Osteoblast (primary cell): ENCODE data around the gene VLDLR. TPM values are rescaled to one million over a fixed set of nuclear protein-coding genes. Genes with fewer than 3 reads are reported as not detected.

ENCODE experiments used
- DNase-seq: peaks from one replicate; pipeline ENCODE4 v3.0.0; 2011; ENCODE audit warnings: low spot score, mixed read lengths; ENCODE audit not compliant: insufficient read length; ENCODE audit errors: missing footprints
- H2AFZ ChIP-seq: 2 replicates; pipeline ENCODE4 v1.6.0; 2011; ENCODE audit warnings: mild to moderate bottlenecking, low read length
- H3K27ac ChIP-seq: 2 replicates; pipeline ENCODE4 v1.5.1; 2011; ENCODE audit warnings: mild to moderate bottlenecking, low read depth, low read length, moderate library complexity
- H3K27me3 ChIP-seq: 2 replicates; pipeline ENCODE4 v1.6.0; 2012; ENCODE audit warnings: mild to moderate bottlenecking, control low read depth, inconsistent platforms, low read length, moderate library complexity; ENCODE audit not compliant: insufficient read depth
- H3K36me3 ChIP-seq: 2 replicates; pipeline ENCODE4 v1.5.1; 2011; ENCODE audit warnings: mild to moderate bottlenecking, low read length, control low read depth, moderate library complexity; ENCODE audit not compliant: insufficient read depth
- H3K4me1 ChIP-seq: 2 replicates; pipeline ENCODE4 v1.5.1; 2011; ENCODE audit warnings: mild to moderate bottlenecking, low read length, control low read depth, moderate library complexity; ENCODE audit not compliant: insufficient read depth
- H3K4me2 ChIP-seq: 2 replicates; pipeline ENCODE4 v1.6.0; 2011; ENCODE audit warnings: mild to moderate bottlenecking, low read length; ENCODE audit not compliant: insufficient read depth
- H3K4me3 ChIP-seq: fragments of 200-600 bp; sonication (generic); 3 replicates; pipeline ENCODE4 v1.5.1; 2012; ENCODE audit warnings: mild to moderate bottlenecking, low read length, inconsistent platforms; ENCODE audit not compliant: insufficient read depth
- H3K79me2 ChIP-seq: 2 replicates; pipeline ENCODE4 v1.6.0; 2012; ENCODE audit warnings: mild to moderate bottlenecking, low read length, control low read depth, inconsistent platforms; ENCODE audit not compliant: insufficient read depth
- H3K9me3 ChIP-seq: 2 replicates; pipeline ENCODE4 v1.5.1; 2011; ENCODE audit warnings: low read depth, low read length, control low read depth
- H4K20me1 ChIP-seq: 2 replicates; pipeline ENCODE4 v1.6.0; 2012; ENCODE audit warnings: mild to moderate bottlenecking, low read length, control low read depth; ENCODE audit not compliant: insufficient read depth
- total RNA-seq: library from RNA; depleted of rRNA; stranded (reverse); fragments of >200 nt; gene quantifications from 2 replicates; pipeline ENCODE4 v1.2.3, GENCODE V29; 2012
- TF ChIP-seq, protein P1 (sequence below): IDR thresholded peaks from 2 replicates; pipeline ENCODE4 v1.5.1; 2011; ENCODE audit warnings: mild to moderate bottlenecking, low read depth, low read length, moderate library complexity; ENCODE audit errors: extremely low read depth

The VLDLR gene
- total RNA-seq, 1 donor = 10.1 TPM

DNA sequence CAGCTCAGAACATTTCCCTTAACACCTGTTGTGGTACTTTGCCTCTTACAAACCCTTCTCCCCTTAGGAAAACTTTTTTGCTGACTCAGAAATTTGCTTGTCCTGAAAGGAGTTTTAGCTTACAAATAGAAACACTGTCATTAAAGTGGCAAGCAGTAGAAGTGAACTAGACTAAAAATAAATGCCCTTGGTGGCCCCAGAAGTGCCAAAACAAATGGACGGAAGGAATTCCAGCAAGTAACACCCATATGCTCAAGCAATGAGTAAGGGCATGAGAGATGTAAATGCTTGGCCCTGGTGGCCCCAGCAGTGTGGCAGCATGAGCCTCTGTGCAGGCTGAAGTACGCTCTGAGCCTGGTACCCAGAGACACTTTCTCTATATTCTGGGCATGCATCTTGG, 8.6 kb downstream of the VLDLR start:
- no peaks in the 10 kb centered on the region for H3K36me3 ChIP-seq
- no peak for DNase-seq
- no peak overlapping the region for H3K4me3 ChIP-seq

DNA sequence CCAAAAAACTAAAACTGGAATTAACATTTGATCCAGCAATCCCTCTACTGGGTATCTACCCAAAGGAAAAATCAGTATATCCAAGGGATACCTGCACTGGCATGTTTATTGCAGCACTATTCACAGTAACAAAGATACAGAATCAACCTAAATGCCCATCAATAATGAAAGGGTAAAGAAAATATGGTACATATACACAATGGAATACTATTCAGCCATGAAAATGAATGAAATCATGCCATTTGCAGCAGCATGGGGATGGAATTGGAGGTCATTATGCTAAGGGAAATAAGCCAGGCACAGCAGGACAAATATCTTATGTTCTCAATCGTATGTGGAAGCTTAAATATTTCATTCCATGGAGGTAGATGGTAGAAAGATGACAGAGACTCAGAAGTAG, 9.7 kb downstream of the VLDLR start:
- DNase-seq = no peak
- no peaks in the 10 kb centered on the region for H3K9me3 ChIP-seq
- no peak overlapping the region for H3K4me3 ChIP-seq
- H3K36me3 ChIP-seq = no peaks in the 10 kb centered on the region
- no peaks in the 10 kb centered on the region for H3K27me3 ChIP-seq
- H3K4me1 ChIP-seq = no peaks in the 10 kb centered on the region
- no peak overlapping the region for H2AFZ ChIP-seq
- TF ChIP-seq, protein P1, sequence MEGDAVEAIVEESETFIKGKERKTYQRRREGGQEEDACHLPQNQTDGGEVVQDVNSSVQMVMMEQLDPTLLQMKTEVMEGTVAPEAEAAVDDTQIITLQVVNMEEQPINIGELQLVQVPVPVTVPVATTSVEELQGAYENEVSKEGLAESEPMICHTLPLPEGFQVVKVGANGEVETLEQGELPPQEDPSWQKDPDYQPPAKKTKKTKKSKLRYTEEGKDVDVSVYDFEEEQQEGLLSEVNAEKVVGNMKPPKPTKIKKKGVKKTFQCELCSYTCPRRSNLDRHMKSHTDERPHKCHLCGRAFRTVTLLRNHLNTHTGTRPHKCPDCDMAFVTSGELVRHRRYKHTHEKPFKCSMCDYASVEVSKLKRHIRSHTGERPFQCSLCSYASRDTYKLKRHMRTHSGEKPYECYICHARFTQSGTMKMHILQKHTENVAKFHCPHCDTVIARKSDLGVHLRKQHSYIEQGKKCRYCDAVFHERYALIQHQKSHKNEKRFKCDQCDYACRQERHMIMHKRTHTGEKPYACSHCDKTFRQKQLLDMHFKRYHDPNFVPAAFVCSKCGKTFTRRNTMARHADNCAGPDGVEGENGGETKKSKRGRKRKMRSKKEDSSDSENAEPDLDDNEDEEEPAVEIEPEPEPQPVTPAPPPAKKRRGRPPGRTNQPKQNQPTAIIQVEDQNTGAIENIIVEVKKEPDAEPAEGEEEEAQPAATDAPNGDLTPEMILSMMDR = no peak
- no peaks in the 10 kb centered on the region for H3K79me2 ChIP-seq
- H4K20me1 ChIP-seq = no peaks in the 10 kb centered on the region
- H3K27ac ChIP-seq = no peak overlapping the region
- no peak overlapping the region for H3K4me2 ChIP-seq

More for the DNA sequence above, 8.6 kb downstream of the VLDLR start:
- TF ChIP-seq, protein P1 = no peak
- no peaks in the 10 kb centered on the region for H3K79me2 ChIP-seq
- H3K4me1 ChIP-seq = no peaks in the 10 kb centered on the region
- no peak overlapping the region for H2AFZ ChIP-seq
- H3K9me3 ChIP-seq = no peaks in the 10 kb centered on the region
- no peaks in the 10 kb centered on the region for H4K20me1 ChIP-seq
- no peaks in the 10 kb centered on the region for H3K27me3 ChIP-seq
- no peak overlapping the region for H3K27ac ChIP-seq
- no peak overlapping the region for H3K4me2 ChIP-seq

DNA sequence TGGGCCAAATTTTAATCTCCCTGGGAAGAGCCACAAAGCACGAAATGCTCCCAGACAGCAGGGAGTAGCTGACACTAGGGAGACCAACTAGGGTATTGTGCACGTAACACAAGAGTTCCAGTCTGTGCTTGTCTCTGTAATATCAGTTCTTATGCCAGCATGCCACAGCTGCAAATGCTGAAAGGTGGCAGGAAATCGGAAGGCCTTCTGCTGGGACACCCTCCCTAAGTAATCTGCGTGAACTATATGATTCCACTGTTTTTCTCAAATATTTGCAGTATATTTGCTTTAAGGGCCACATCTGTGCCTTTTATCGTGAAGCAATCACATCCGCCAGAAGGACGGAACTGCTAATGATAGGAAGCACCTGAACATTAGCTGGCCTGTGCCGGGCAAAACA, 12.6 kb downstream of the VLDLR start:
- TF ChIP-seq, protein P1 = no peak

DNA sequence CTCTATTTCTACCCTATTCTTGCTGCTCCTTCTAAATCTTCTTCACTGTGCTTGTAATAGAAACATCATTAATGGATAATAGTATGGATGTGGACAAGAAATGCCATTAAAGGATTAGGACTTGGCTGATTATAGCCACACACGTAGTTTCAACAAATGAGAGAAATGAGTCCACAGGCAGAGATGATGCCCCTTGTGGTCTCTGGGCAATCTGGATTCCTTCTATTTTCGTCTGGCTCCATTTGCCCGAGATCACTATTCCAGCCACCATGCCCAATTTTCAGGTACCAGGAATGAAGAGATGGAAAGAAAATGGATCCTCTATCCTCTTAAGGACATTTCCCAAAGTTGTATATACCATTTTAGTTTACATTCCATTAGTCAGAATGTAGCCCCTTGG, 13.2 kb downstream of the VLDLR start:
- H3K27me3 ChIP-seq = no peaks in the 10 kb centered on the region
- no peak overlapping the region for H3K4me2 ChIP-seq
- DNase-seq = no peak
- no peak overlapping the region for H3K27ac ChIP-seq
- H3K4me3 ChIP-seq = no peak overlapping the region
- TF ChIP-seq, protein P1 = no peak
- H4K20me1 ChIP-seq = no peaks in the 10 kb centered on the region
- no peaks in the 10 kb centered on the region for H3K36me3 ChIP-seq
- no peaks in the 10 kb centered on the region for H3K79me2 ChIP-seq
- H2AFZ ChIP-seq = no peak overlapping the region
- no peaks in the 10 kb centered on the region for H3K4me1 ChIP-seq
- no peaks in the 10 kb centered on the region for H3K9me3 ChIP-seq

More for the DNA sequence above, 12.6 kb downstream of the VLDLR start:
- no peak overlapping the region for H3K4me3 ChIP-seq
- no peaks in the 10 kb centered on the region for H3K27me3 ChIP-seq
- H3K9me3 ChIP-seq = no peaks in the 10 kb centered on the region
- H3K27ac ChIP-seq = no peak overlapping the region
- no peaks in the 10 kb centered on the region for H3K4me1 ChIP-seq
- DNase-seq = no peak
- no peaks in the 10 kb centered on the region for H3K36me3 ChIP-seq
- no peaks in the 10 kb centered on the region for H3K79me2 ChIP-seq
- H2AFZ ChIP-seq = no peak overlapping the region
- no peak overlapping the region for H3K4me2 ChIP-seq
- H4K20me1 ChIP-seq = no peaks in the 10 kb centered on the region
